ENCODE results near the gene RAB26.

Gene RAB26

GRCh38 chr16:2145843-2146242 lies 2.6 kb upstream of the RAB26 start:
- DNase-seq: no peak

GRCh38 chr16:2147378-2147777 lies 1.0 kb upstream of the RAB26 start:
- no peak for DNase-seq

- DNase-seq: no peak
These were observed 547 bp downstream of the RAB26 start for GRCh38 chr16:2148714-2149629.

GRCh38 chr16:2149630-2150417 lies 1.4 kb downstream of the RAB26 start:
- no peak for DNase-seq

- DNase-seq: no peak
These were observed 2.2 kb downstream of the RAB26 start for GRCh38 chr16:2150418-2151187.

- DNase-seq: no peak
These were observed 3.0 kb downstream of the RAB26 start for GRCh38 chr16:2151188-2152091.

GRCh38 chr16:2152695-2153506 lies 4.5 kb downstream of the RAB26 start:
- no peak for DNase-seq

- no peak for DNase-seq
These were observed 6.2 kb downstream of the RAB26 start for GRCh38 chr16:2154533-2155090.

GRCh38 chr16:2155091-2155950 lies 6.9 kb downstream of the RAB26 start, which contains the start of gene TRAF7:
TSS of gene TRAF7 (plus strand) at chr16:2155782. CDS start at chr16:2163921, 8,139 bp downstream.
- peak; percentile 94 for DNase-seq

GRCh38 chr16:2155977-2156848 lies 7.8 kb downstream of the RAB26 start:
- no peak for DNase-seq

- DNase-seq: no peak
These were observed 8.4 kb downstream of the RAB26 start for GRCh38 chr16:2156849-2157224.

GRCh38 chr16:2157480-2158261 lies 9.2 kb downstream of the RAB26 start:
- DNase-seq: no peak

- no peak for DNase-seq
These were observed 9.8 kb downstream of the RAB26 start for GRCh38 chr16:2158262-2158638.

GRCh38 chr16:2159175-2159838 lies 10.9 kb downstream of the RAB26 start:
- no peak for DNase-seq

- DNase-seq: no peak
These were observed 12.6 kb downstream of the RAB26 start for GRCh38 chr16:2160915-2161551.

- DNase-seq: no peak
These were observed 13.5 kb downstream of the RAB26 start for GRCh38 chr16:2161911-2162310.

GRCh38 chr16:2162676-2163118 lies 14.3 kb downstream of the RAB26 start:
- DNase-seq: no peak
